Glutamatergic neuron (in vitro differentiated cells): ENCODE data around the gene TNNI2. TPM values are rescaled to one million over a fixed set of nuclear protein-coding genes. Genes with fewer than 3 reads are reported as not detected.

Source experiments
- DNase-seq: peaks from one replicate; pipeline ENCODE4 v3.0.0; 2022
- H3K27ac Mint-ChIP-seq: one replicate; pipeline ENCODE4 v1.8.0; 2020; ENCODE audit warnings: mild to moderate bottlenecking, mixed read lengths, inconsistent platforms; ENCODE audit not compliant: unreplicated experiment
- H3K27me3 Mint-ChIP-seq: one replicate; pipeline ENCODE4 v1.8.0; 2020; ENCODE audit warnings: mild to moderate bottlenecking, moderate library complexity, mixed read lengths, inconsistent platforms; ENCODE audit not compliant: unreplicated experiment
- H3K36me3 Mint-ChIP-seq: one replicate; pipeline ENCODE4 v1.8.0; 2020; ENCODE audit warnings: mild to moderate bottlenecking, mixed read lengths, inconsistent platforms; ENCODE audit not compliant: unreplicated experiment
- H3K4me1 Mint-ChIP-seq: one replicate; pipeline ENCODE4 v1.8.0; 2020; ENCODE audit warnings: mild to moderate bottlenecking, low read depth, mixed read lengths, inconsistent platforms; ENCODE audit not compliant: unreplicated experiment
- H3K4me3 Mint-ChIP-seq: one replicate; pipeline ENCODE4 v1.8.0; 2020; ENCODE audit warnings: mild to moderate bottlenecking, mixed read lengths, inconsistent platforms; ENCODE audit not compliant: unreplicated experiment
- H3K9me3 Mint-ChIP-seq: one replicate; pipeline ENCODE4 v1.8.0; 2020; ENCODE audit warnings: mild to moderate bottlenecking, moderate library complexity, mixed read lengths, inconsistent platforms; ENCODE audit not compliant: unreplicated experiment
- CTCF ChIP-seq: fragments of 200-600 bp; sonication (generic); IDR thresholded peaks from one replicate; pipeline ENCODE4 v1.5.0; 2021; ENCODE audit not compliant: partially characterized antibody, unreplicated experiment
- total RNA-seq: library from RNA; stranded (reverse); fragmentation: NEBNext Ultra II Directional; extraction: Animal tissue kit (Norgen Biotek cat#: 25700); gene quantifications from one replicate; pipeline ENCODE4 v1.2.1, GENCODE V29; 2021; ENCODE audit not compliant: unreplicated experiment

The TNNI2 gene
- total RNA-seq, 1 donor from 2014 or later: not detected

GRCh38 chr11:1879941-1880720 is 41.4 kb downstream of the TNNI2 start:
- no peak overlapping the region for H3K4me3 Mint-ChIP-seq
- peaks cover 2% of the 10 kb centered on the region for H3K9me3 Mint-ChIP-seq
- DNase-seq: no peak
- no peak for TF ChIP-seq CTCF
- no peak overlapping the region for H3K27ac Mint-ChIP-seq
- H3K36me3 Mint-ChIP-seq: no peaks in the 10 kb centered on the region
- peaks cover 4% of the 10 kb centered on the region for H3K27me3 Mint-ChIP-seq
- H3K4me1 Mint-ChIP-seq: peaks cover 1% of the 10 kb centered on the region

- peaks cover 1% of the 10 kb centered on the region for H3K4me1 Mint-ChIP-seq
- peaks cover 4% of the 10 kb centered on the region for H3K27me3 Mint-ChIP-seq
- no peak overlapping the region for H3K4me3 Mint-ChIP-seq
- TF ChIP-seq CTCF: no peak
- no peak for DNase-seq
- H3K9me3 Mint-ChIP-seq: no peaks in the 10 kb centered on the region
- no peaks in the 10 kb centered on the region for H3K36me3 Mint-ChIP-seq
- no peak overlapping the region for H3K27ac Mint-ChIP-seq
Observed at GRCh38 chr11:1880746-1881441, 42.1 kb downstream of the TNNI2 start.

- H3K4me1 Mint-ChIP-seq: peaks cover 1% of the 10 kb centered on the region
- H3K4me3 Mint-ChIP-seq: no peak overlapping the region
- DNase-seq: no peak
- peaks cover 4% of the 10 kb centered on the region for H3K27me3 Mint-ChIP-seq
- H3K27ac Mint-ChIP-seq: no peak overlapping the region
- H3K36me3 Mint-ChIP-seq: no peaks in the 10 kb centered on the region
- H3K9me3 Mint-ChIP-seq: no peaks in the 10 kb centered on the region
- no peak for TF ChIP-seq CTCF
Observed at GRCh38 chr11:1881442-1882264, 42.9 kb downstream of the TNNI2 start.

DNA sequence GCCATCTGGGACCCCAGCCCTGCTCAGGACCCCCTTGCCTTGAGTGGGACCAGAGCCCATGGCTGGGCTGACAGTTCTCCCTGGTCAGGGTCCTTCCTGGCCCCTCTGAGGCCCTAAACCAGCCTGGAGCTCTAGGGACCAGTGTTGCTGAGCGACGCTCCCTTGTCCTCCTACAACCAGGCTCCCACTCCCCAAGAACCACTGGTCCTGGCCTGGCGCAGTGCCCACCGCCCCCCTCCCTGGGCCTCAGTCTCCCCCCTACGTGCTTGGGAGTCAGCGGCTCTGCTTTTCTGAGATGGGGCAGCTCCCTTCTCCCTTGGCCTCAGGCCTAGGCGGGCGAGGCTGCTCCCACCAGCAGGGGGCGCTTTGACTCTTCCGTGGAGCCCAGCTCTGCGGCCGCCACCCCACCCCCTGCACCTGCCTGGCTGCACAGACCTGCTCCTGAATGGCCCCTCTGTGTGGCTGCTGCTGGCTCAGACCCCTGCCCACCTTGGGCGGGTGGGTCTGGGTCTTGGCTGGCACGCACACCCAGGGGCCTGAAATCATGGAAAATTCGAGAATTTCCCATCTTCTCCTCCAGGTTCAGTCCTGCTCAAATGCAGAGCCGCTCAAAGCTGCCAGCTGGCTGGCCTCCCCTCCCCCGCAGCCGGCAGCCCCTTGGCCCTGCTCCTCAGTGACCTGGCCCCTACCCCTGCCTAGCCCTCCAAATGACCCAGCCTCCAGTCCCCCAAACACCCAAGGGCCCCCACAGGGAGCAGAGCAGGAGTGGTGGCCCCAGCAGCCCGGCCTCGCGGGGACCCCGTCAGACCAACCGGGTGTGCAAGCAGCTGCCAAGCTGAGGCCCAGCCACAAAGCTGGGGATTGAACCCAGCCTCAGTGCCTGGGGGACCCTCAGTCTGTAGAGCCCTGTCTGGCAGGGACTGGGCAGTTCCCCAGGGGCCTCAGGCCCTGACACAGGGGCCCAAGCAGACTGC is 43.8 kb downstream of the TNNI2 start:
- H3K27ac Mint-ChIP-seq: no peak overlapping the region
- TF ChIP-seq CTCF: peak; percentile 97
- H3K9me3 Mint-ChIP-seq: no peaks in the 10 kb centered on the region
- H3K4me1 Mint-ChIP-seq: peaks cover under 1% of the 10 kb centered on the region
- DNase-seq: peak; percentile 91
- H3K4me3 Mint-ChIP-seq: no peak overlapping the region
- H3K27me3 Mint-ChIP-seq: peaks cover 2% of the 10 kb centered on the region
- H3K36me3 Mint-ChIP-seq: no peaks in the 10 kb centered on the region
